GM21526 (cell line): Measurements from ENCODE around the gene BTBD8.

Experiments
- ATAC-seq: cut with Tn5 transposase; IDR thresholded peaks from one replicate; pipeline ENCODE4 v1.9.1; 2021; ENCODE audit warnings: moderate library complexity; ENCODE audit not compliant: unreplicated experiment, low FRiP score

BTBD8 gene

DNA sequence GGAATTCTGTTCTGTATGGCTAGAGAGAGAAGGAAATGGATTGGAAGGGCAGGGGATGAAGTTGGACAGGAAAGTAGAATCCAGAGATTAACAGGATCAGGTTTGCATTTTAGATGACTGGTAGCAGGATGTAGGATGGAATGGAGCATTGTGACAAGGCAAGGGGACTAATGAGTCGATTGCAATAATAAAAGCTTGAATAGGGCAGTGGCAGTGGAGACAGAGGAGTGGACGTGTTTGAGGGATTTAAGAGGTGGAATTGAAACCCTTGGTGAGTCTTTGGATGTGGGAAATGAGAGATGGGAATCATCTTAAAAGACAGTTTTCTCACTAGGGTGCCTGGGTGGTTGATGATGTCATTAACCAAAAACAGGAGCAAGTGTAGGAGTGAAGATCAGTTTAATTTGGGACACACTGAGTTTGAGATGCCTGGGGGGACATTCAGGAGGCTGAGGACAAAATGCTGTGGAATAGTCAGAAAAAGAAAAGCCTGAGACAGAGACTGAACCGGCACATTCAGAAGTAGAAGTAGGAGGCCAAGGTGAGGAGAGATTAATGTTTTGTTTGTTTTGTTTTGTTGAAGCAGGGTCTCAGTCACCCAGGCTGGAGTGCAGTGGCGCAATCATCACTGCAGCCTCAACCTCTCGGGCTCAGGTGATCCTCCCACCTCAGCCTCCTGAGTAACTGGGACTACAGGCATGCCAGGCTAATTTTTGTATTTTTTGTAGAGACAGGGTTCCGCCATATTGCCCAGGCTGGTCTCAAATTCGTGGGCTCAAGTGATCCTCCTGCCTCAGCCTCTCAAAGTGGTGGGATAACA is 108.5 kb downstream of the BTBD8 start:
- no peak for ATAC-seq

DNA sequence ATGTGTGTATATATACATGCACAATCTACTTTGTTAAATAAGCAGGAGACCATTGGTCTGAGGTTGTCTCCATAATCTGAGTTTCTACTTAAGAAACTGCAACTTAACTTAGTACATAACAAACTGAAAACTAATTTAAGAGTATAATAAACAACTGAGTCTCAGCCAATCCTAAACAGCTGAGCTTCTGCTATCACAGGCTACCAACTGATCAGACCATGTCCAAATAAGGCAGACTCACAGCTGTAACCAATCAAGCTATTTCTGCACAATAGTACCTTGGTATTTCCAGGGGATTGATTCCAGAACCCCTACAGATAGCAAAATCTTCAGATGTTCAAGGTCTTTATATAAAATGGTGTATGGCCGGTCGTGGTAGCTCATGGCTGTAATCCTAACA is 111.6 kb downstream of the BTBD8 start:
- ATAC-seq = no peak

GRCh38 chr1:92192246-92192645 is 112.1 kb downstream of the BTBD8 start:
- no peak for ATAC-seq

- ATAC-seq = no peak
Measured at GRCh38 chr1:92194511-92194910, 114.4 kb downstream of the BTBD8 start.

- no peak for ATAC-seq
Measured at GRCh38 chr1:92201973-92202372, 121.8 kb downstream of the BTBD8 start.

DNA sequence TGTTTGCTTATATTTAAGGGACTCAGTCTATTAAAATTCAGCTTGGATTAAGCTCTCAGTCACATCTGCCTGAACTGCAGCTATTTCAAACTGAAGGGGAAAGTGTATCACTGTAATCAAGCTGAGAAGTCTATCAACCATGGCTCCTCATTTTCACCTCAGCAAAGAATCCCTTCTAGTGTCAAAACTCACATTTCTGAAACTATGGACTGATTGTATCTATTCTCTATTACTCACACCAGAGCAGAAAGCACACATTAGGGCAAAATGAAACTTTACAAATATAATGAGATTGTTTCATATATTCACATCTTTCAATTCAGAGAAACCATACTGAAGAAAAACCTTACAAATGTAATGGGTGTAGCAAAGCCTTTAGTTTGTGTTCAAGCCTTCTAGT is 123.0 kb downstream of the BTBD8 start:
- no peak for ATAC-seq

DNA sequence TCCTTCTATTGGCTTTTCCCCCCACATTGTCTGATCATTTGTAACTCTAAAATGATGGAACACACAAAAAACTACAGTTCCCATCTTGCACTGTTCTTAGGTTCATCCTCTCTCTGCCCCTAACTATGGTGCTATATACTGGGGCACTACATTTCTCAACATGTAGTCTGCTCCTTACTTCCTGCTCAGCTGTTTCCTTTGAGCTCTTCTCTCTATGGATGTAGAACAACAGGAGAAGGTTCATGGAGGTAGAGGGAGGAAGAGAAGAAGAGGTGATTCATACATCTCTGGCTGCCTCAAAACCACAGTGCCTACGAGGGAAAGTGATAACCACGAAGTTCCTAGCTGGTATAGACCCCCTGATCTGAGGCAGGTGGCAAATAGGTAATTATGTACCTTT is 130.6 kb downstream of the BTBD8 start:
- ATAC-seq = no peak

DNA sequence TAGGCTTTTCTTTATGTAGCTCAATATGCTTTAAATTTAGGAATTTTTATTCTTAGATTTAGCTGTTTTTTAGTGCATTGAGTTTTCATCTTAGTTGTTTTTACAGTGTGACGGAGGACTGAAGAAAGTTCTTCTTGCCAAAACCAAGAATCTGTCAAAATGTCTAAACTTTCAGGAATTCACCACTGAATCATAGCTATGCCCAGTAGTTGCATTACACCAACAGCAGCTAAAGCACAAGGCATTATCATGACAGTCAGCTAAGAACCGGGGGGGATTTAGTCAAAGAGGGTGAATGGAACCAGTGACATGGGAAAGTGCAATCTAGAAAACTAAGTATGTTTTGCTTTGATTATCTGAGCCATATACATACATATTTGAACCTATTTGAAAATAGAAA is 131.0 kb downstream of the BTBD8 start:
- no peak for ATAC-seq

DNA sequence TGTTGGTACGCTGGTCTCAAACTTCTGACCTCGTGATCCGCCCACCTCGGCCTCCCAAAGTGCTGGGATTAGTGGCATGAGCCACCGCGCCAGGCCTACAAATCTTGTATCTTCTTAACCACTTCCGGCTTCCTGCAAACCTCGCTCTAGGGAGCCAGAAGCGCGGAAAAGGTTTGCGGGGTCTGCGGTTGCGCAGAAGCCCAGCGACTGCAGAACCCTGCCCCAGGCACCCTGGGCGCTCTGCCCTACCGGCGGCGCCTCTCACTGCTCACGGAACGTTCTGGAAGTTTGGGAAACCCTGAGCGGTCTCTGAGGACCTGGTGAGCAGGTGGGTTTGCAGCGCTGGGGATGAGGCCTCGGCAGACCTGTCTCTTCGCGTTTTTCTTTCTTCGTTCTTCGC is 137.6 kb downstream of the BTBD8 start, which contains the start of gene C1orf146:
Gene C1orf146, plus strand, starts transcription at position 195 of the 400 bp plus-strand sequence. CDS start 13,506 bp downstream, outside the sequence.
- ATAC-seq = no peak

- no peak for ATAC-seq
Measured at GRCh38 chr1:92218559-92218958, 138.4 kb downstream of the BTBD8 start.

DNA sequence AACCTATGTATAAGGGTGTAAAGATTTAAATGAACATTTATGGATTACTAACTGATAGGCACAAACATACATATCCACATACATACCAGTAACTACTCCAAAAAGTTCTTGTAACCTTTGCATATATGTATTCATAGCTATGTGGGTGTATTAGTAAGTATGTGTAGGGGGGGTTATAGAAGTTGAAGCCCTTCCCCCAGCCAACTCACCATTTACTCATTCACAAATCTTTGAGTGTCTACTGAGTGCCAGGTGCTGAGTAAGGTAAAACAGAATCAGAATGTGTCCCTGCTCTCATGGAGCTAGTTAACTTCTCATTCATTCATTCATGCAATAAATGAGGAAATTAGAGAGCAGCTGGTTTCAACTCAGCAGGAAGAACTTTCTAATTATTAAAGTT is 138.9 kb downstream of the BTBD8 start:
- no peak for ATAC-seq

GRCh38 chr1:92228401-92228800 is 148.3 kb downstream of the BTBD8 start:
- ATAC-seq = no peak

- no peak for ATAC-seq
Measured at GRCh38 chr1:92230736-92231135, 150.6 kb downstream of the BTBD8 start.
